Keratinocyte (primary cell): Measurements from ENCODE around the gene MMP3.

ENCODE experiments used
- CTCF ChIP-seq, 3 experiments: IDR thresholded peaks in 1 of 3; conservative IDR thresholded peaks in 1 of 3; optimal IDR thresholded peaks in 1 of 3; 2 replicates in 2 of 3; 3 replicates in 1 of 3; pipeline versions ENCODE3 to v1.5.1; 2011; ENCODE audit warnings: low read length in 3 of 3, mild to moderate bottlenecking in 3 of 3, moderate library complexity in 2 of 3, control low read depth in 1 of 3, inconsistent platforms in 1 of 3; ENCODE audit not compliant: insufficient read depth in 2 of 3; ENCODE audit errors: extremely low read depth in 1 of 3
- EZH2 ChIP-seq: IDR thresholded peaks from one replicate; pipeline ENCODE4 v1.6.1; 2012; ENCODE audit warnings: inconsistent platforms, mild to moderate bottlenecking, low read length, moderate library complexity

GRCh38 chr11:102824556-102824955 is 18.9 kb downstream of the MMP3 start:
- TF ChIP-seq CTCF (optimal IDR thresholded peaks at IDR 0.05 in 1 of 3, IDR thresholded peaks at IDR 0.05 in 1 of 3, conservative IDR thresholded peaks at IDR 0.05 in 1 of 3; ENCODE audit: extremely low read depth in 1 of 3, insufficient read depth in 2 of 3, low read length in 3 of 3) (no peak), EZH2 (no peak)
